SK-N-SH (cell line): Measurements from ENCODE around the gene MRPS34. TPM values are rescaled to one million over a fixed set of nuclear protein-coding genes. Genes with fewer than 3 reads are reported as not detected.

Experiments used
- CTCF ChIA-PET: fragments of 300-600, 350-600 bp; formaldehyde crosslinking; extraction: SDS; loops from one replicate; lab custom pipeline; 2021; lab: Yijun Ruan, JAX
- POLR2A ChIA-PET: fragments of 350-600 bp; sonication (Branson Sonifier 250); formaldehyde crosslinking; extraction: SDS; loops from one replicate; lab custom pipeline; 2020; ENCODE audit warnings: antibody characterized with exemption, inconsistent platforms; lab: Yijun Ruan, JAX
- DNase-seq: peaks from one replicate; pipeline ENCODE4 v3.0.0; 2012
- H2AFZ ChIP-seq: fragments of 200-600 bp; sonication (generic); 2 replicates; pipeline ENCODE4 v1.8.1; 2016; ENCODE audit warnings: antibody characterized with exemption, mild to moderate bottlenecking, low read depth
- H3F3A ChIP-seq: fragments of 200-600 bp; sonication (generic); replicated peaks from 2 replicates; pipeline ENCODE3; 2016; ENCODE audit warnings: antibody characterized with exemption, mild to moderate bottlenecking; ENCODE audit not compliant: insufficient read depth
- H3K27ac ChIP-seq, 2 experiments: fragments of 200-500 bp in 1 of 2; fragments of 200-600 bp in 1 of 2; sonication (Bioruptor generic) in 1 of 2; sonication (generic), shearing (Covaris generic) in 1 of 2; 2 replicates each; pipeline versions ENCODE4 v1.5.1 to v1.6.1; 2014 to 2016; ENCODE audit warnings: low read depth in 2 of 2, inconsistent platforms in 1 of 2, low read length in 1 of 2, mild to moderate bottlenecking in 1 of 2, mixed read lengths in 1 of 2
- H3K27me3 ChIP-seq: fragments of 200-600 bp; sonication (generic), shearing (Covaris generic); 2 replicates; pipeline ENCODE4 v1.6.1; 2016; ENCODE audit warnings: mixed run types; ENCODE audit not compliant: insufficient read depth
- H3K36me3 ChIP-seq, 2 experiments: fragments of 200-500 bp in 1 of 2; fragments of 200-600 bp in 1 of 2; sonication (Bioruptor generic) in 1 of 2; sonication (generic) in 1 of 2; replicated peaks in 1 of 2; 2 replicates each; pipeline versions ENCODE3 to v1.5.1; 2014 to 2016; ENCODE audit warnings: low read length in 1 of 2, mild to moderate bottlenecking in 1 of 2; ENCODE audit not compliant: insufficient read depth in 2 of 2, control insufficient read depth in 1 of 2
- H3K4me1 ChIP-seq, 2 experiments: fragments of 200-500 bp in 1 of 2; fragments of 200-600 bp in 1 of 2; sonication (Bioruptor generic) in 1 of 2; sonication (generic), shearing (Covaris generic) in 1 of 2; 2 replicates each; pipeline versions ENCODE4 v1.5.1 to v1.6.1; 2014 to 2016; ENCODE audit warnings: low read depth in 1 of 2, low read length in 1 of 2, mixed run types in 1 of 2; ENCODE audit not compliant: insufficient read depth in 2 of 2, control insufficient read depth in 1 of 2
- H3K4me2 ChIP-seq: fragments of 200-600 bp; sonication (generic), shearing (Covaris generic); 2 replicates; pipeline ENCODE4 v1.6.1; 2017; ENCODE audit warnings: mixed run types
- H3K4me3 ChIP-seq, 2 experiments: fragments of 200-500 bp in 1 of 2; fragments of 200-600 bp in 1 of 2; sonication (Bioruptor generic) in 1 of 2; sonication (generic), shearing (Covaris generic) in 1 of 2; 2 replicates each; pipeline versions ENCODE4 v1.5.1 to v1.8.1; 2014 to 2016; ENCODE audit warnings: low read depth in 2 of 2, inconsistent platforms in 1 of 2, low read length in 1 of 2, mild to moderate bottlenecking in 1 of 2, mixed read lengths in 1 of 2, moderate library complexity in 1 of 2
- H3K79me2 ChIP-seq: fragments of 200-600 bp; sonication (generic); 2 replicates; pipeline ENCODE4 v1.8.1; 2017; ENCODE audit warnings: mild to moderate bottlenecking; ENCODE audit not compliant: insufficient read depth
- H3K9ac ChIP-seq: fragments of 200-600 bp; sonication (generic); 2 replicates; pipeline ENCODE4 v1.6.1; 2017; ENCODE audit warnings: mixed run types
- H3K9me2 ChIP-seq: fragments of 200-600 bp; sonication (generic); 2 replicates; pipeline ENCODE4 v1.6.1; 2017; ENCODE audit warnings: mixed run types
- H3K9me3 ChIP-seq: fragments of 200-600 bp; sonication (generic); 2 replicates; pipeline ENCODE4 v1.6.1; 2017; ENCODE audit warnings: mixed run types, mild to moderate bottlenecking, moderate library complexity
- H4K20me1 ChIP-seq: fragments of 200-600 bp; sonication (generic); 2 replicates; pipeline ENCODE4 v1.6.1; 2017; ENCODE audit warnings: mild to moderate bottlenecking, mixed run types; ENCODE audit not compliant: insufficient read depth
- EP300 ChIP-seq, 2 experiments: IDR thresholded peaks; 2 replicates each; pipeline versions ENCODE4 v1.4.0 to v1.6.1; 2012; ENCODE audit warnings: borderline replicate concordance in 1 of 2, low read depth in 1 of 2, low read length in 1 of 2
- FOXM1 ChIP-seq: IDR thresholded peaks from 2 replicates; pipeline ENCODE4 v1.4.0; 2012; ENCODE audit warnings: low read depth, mild to moderate bottlenecking
- GATA2 ChIP-seq: sonication (generic); formaldehyde crosslinking; IDR thresholded peaks from 2 replicates; pipeline ENCODE4 v1.5.0; 2020; ENCODE audit warnings: mild to moderate bottlenecking, missing genetic modification reagents
- MEF2A ChIP-seq: IDR thresholded peaks from 2 replicates; pipeline ENCODE4 v1.4.0; 2012; ENCODE audit warnings: low read depth, borderline replicate concordance
- MXI1 ChIP-seq: IDR thresholded peaks from 2 replicates; pipeline ENCODE4 v1.6.1; 2012; ENCODE audit warnings: mild to moderate bottlenecking, low read depth, low read length, improper control_type of control experiment
- NRF1 ChIP-seq: IDR thresholded peaks from 2 replicates; pipeline ENCODE4 v1.6.1; 2012; ENCODE audit warnings: low read depth, mild to moderate bottlenecking, low read length
- TAF1 ChIP-seq: IDR thresholded peaks from 2 replicates; pipeline ENCODE4 v1.6.1; 2012; ENCODE audit warnings: low read depth, mild to moderate bottlenecking, low read length, moderate library complexity, borderline replicate concordance
- YY1 ChIP-seq: IDR thresholded peaks from 2 replicates; pipeline ENCODE4 v1.4.0; 2012; ENCODE audit warnings: low read depth, mild to moderate bottlenecking
- ZBTB33 ChIP-seq: IDR thresholded peaks from 2 replicates; pipeline ENCODE4 v1.4.0; 2012; ENCODE audit warnings: low read depth, borderline replicate concordance
- WGBS: methylation state at CpG from one replicate; pipeline ENCODE4 v1.1.6; 2017; ENCODE audit warnings: low lambda C conversion rate; 5-methylcytosine and 5-hydroxymethylcytosine counted together
- polyA plus RNA-seq, 3 experiments: library from polyadenylated mRNA; depleted of rRNA; stranded (reverse); fragments of >200 nt; gene quantifications; 2 replicates each; pipeline ENCODE4 v1.2.3, GENCODE V29; 2012
- TF ChIP-seq, protein P1 (sequence below): IDR thresholded peaks from 2 replicates; pipeline ENCODE4; 2012
- TF ChIP-seq, protein P2 (sequence below): IDR thresholded peaks from 2 replicates; pipeline ENCODE4 v1.4.0; 2012; ENCODE audit warnings: low read depth

MRPS34 gene
- polyA plus RNA-seq, 1 of the 3 experiments (the other 2 are of a cell fraction) = 156 TPM

DNA sequence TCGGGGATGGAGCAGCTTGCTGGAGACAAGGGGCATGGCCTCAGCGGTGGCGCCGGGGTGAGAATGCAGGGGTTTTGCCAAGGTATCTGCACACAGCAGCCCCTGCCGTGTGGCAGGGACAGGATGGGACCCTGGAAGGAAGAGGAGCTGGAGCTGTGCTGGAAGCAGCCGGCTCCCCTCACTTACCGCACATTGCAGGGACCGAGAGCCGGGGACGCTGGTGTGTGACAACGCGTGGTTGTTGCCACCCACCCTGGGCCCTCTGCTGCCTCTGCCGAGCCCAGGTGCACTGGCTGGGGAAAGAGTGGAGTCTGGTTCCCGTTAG is 12.9 kb upstream of the MRPS34 start:
- peaks cover 8% of the 10 kb centered on the region for H3F3A ChIP-seq
- no peaks in the 10 kb centered on the region for H3K9me3 ChIP-seq
- POLR2A ChIA-PET = no interaction called here
- H3K79me2 ChIP-seq = peaks cover 52% of the 10 kb centered on the region
- H3K9me2 ChIP-seq = no peaks in the 10 kb centered on the region
- H3K36me3 ChIP-seq = peaks cover 0 to 41% of the 10 kb centered on the region in 2 experiments
- peaks cover 0 to 8% of the 10 kb centered on the region in 2 experiments; a peak in 1 of 4 replicates for H3K4me1 ChIP-seq
- no peak for TF ChIP-seq FOXM1
- no peak for TF ChIP-seq GATA2 (CRISPR knock-in tag)
- TF ChIP-seq YY1 = no peak
- TF ChIP-seq MXI1 = no peak
- TF ChIP-seq, protein P1, sequence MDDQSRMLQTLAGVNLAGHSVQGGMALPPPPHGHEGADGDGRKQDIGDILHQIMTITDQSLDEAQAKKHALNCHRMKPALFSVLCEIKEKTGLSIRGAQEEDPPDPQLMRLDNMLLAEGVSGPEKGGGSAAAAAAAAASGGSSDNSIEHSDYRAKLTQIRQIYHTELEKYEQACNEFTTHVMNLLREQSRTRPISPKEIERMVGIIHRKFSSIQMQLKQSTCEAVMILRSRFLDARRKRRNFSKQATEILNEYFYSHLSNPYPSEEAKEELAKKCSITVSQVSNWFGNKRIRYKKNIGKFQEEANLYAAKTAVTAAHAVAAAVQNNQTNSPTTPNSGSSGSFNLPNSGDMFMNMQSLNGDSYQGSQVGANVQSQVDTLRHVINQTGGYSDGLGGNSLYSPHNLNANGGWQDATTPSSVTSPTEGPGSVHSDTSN = no peak
- TF ChIP-seq EP300 (IDR thresholded peaks at IDR 0.05; ENCODE audit: borderline replicate concordance in 1 of 2, low read depth in 1 of 2, low read length in 1 of 2) = no peak
- TF ChIP-seq MEF2A = no peak
- TF ChIP-seq ZBTB33 = no peak
- no peak for TF ChIP-seq TAF1
- TF ChIP-seq, all 33 proteins: peak for 0
- Histone ChIP-seq H3K4me3 (no peak overlapping the region), H3K27ac (no peak overlapping the region), H3K27me3 (no peaks in the 10 kb centered on the region), H4K20me1 (peaks cover 11% of the 10 kb centered on the region; the same call in 1 of the 2 replicates), H3K4me2 (no peak overlapping the region), H2AFZ (no peak overlapping the region), H3K9ac (no peak overlapping the region)
- WGBS = 95% methylated on average over 11 of the region's 14 CpGs
- no peak for DNase-seq
- CTCF ChIA-PET = no interaction called here

- no peaks in the 10 kb centered on the region for H3K27me3 ChIP-seq
- H3F3A ChIP-seq = peaks cover 8% of the 10 kb centered on the region
- CTCF ChIA-PET = interaction anchor here (1.4 to 4.3 kb wide), 2 partner anchors 8 to 11 kb away, joined by 5 to 40 read pairs; partner anchors contain the start of genes EME2, IGFALS and MRPS34
- H3K9ac ChIP-seq = no peak overlapping the region
- no peak for DNase-seq
- H3K9me3 ChIP-seq = no peaks in the 10 kb centered on the region
- POLR2A ChIA-PET = interaction anchor here (0.6 kb wide), 1 partner anchor 514 kb away, joined by 3 read pairs; no protein-coding TSS in a partner anchor
- H2AFZ ChIP-seq = no peak overlapping the region
- peaks cover under 1 to 36% of the 10 kb centered on the region in 2 experiments for H3K36me3 ChIP-seq
- peaks cover 13% of the 10 kb centered on the region; the same call in 1 of the 2 replicates for H4K20me1 ChIP-seq
- no peak overlapping the region for H3K27ac ChIP-seq
- TF ChIP-seq NRF1 (no peak), YY1 (no peak), TAF1 (no peak)
- TF ChIP-seq, protein P2, sequence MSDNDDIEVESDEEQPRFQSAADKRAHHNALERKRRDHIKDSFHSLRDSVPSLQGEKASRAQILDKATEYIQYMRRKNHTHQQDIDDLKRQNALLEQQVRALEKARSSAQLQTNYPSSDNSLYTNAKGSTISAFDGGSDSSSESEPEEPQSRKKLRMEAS = no peak
- TF ChIP-seq, protein P1 = no peak
- no peak overlapping the region for H3K4me3 ChIP-seq
- no peak overlapping the region for H3K4me2 ChIP-seq
- H3K9me2 ChIP-seq = no peaks in the 10 kb centered on the region
- WGBS = 96% methylated on average over 19 of the region's 26 CpGs
- H3K4me1 ChIP-seq = peaks cover 0 to 8% of the 10 kb centered on the region in 2 experiments; a peak in 1 of 4 replicates
- peaks cover 54% of the 10 kb centered on the region for H3K79me2 ChIP-seq
Observed at GRCh38 chr16:1784977-1785845, 12.3 kb upstream of the MRPS34 start.
